Measurements from ENCODE around the gene URB2. TPM values are rescaled to one million over a fixed set of nuclear protein-coding genes. Genes with fewer than 3 reads are reported as not detected.

Gene URB2
- total RNA-seq, 4 donors from 2014 or later: 5.0 to 14.6 (median 8.3) TPM

DNA sequence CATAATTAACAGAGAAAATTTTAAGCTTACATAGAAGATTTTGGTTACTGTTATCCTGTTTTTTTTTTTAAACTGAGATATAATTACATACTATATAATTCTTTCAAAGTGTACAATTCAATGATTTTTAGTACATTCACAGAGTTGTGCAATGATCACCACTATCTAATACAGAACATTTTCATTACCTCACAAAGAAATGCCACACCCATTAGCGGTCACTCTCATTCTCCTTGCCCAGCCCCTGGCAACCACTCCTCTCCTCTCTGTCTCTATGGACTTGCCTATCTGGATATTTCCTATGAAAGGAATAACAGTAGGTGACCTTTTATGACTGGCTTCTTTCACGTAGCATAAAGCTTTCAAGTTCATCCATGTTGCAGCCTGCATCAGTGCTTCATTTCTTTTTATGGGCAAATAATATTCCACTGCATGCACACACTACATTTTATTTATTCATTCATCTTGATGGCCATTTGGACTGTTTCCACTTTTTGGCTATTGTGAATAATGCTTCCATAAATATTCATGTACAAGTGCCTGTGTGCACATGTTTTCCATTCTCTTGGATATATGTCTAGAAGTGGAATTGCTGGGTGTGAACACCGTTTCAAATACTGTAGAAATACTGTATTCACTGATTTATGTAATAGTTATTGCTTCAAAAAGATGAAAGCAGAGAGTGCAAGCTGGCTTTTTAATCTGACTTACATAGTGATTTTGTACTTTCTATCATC lies 26.7 kb upstream of the URB2 start:
- Histone ChIP-seq H3K9me3 (no peaks in the 10 kb centered on the region), H3K27ac (replicated peaks in 1 of 4) (peak overlapping the region; percentile 83 to 85 (median 84)), H3K27me3 (no peaks in the 10 kb centered on the region), H3K4me1 (peaks cover 28 to 51% (median 43%) of the 10 kb centered on the region in 4 donors), H3K4me3 (no peak overlapping the region), H3K36me3 (peaks cover 15 to 50% (median 30%) of the 10 kb centered on the region in 4 donors)
- DNase-seq (ENCODE audit: extremely low spot score): no peak
- WGBS: 74% methylated on average over 3 of the region's 3 CpGs
- no peak for TF ChIP-seq EP300 (IDR thresholded peaks at IDR 0.05)
- intact Hi-C loops (cut with DNase I): no loop called here

DNA sequence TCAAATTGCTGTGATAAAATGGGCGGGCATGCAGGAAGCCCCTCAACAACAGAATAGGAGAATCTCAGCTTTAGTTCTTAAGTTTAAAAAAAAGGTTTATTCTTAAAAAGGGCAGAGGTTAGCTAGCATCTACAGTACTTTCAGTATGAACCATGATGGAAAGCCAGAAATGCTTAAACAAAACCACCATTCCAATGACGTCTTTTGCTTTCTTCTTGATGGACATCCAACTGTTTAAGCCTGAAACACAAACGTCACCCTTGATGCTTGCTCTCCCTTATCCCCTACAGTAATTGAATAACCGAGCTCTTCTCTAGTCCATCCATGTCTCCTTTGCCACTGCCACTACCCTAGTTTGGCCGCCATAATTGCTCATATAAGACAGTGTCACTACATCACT lies 25.8 kb upstream of the URB2 start:
- no peak for TF ChIP-seq POLR2A (IDR thresholded peaks at IDR 0.05; ENCODE audit: low read depth)
- TF ChIP-seq CTCF (IDR thresholded peaks at IDR 0.05): no peak
- TF ChIP-seq EP300 (IDR thresholded peaks at IDR 0.05): no peak
- no peak for TF ChIP-seq POLR2AphosphoS5 (IDR thresholded peaks at IDR 0.05)
- H3K4me3 ChIP-seq: no peak overlapping the region
- 90% methylated on average over 5 of the region's 5 CpGs for WGBS
- no peaks in the 10 kb centered on the region for H3K9me3 ChIP-seq
- no peak for DNase-seq (ENCODE audit: extremely low spot score)
- intact Hi-C loops (cut with DNase I): no loop called here
- H3K27ac ChIP-seq (replicated peaks in 1 of 4): no peak overlapping the region
- peaks cover 28 to 51% (median 43%) of the 10 kb centered on the region in 4 donors for H3K4me1 ChIP-seq
- H3K36me3 ChIP-seq: peaks cover 10 to 50% (median 30%) of the 10 kb centered on the region in 4 donors
- no peaks in the 10 kb centered on the region for H3K27me3 ChIP-seq

DNA sequence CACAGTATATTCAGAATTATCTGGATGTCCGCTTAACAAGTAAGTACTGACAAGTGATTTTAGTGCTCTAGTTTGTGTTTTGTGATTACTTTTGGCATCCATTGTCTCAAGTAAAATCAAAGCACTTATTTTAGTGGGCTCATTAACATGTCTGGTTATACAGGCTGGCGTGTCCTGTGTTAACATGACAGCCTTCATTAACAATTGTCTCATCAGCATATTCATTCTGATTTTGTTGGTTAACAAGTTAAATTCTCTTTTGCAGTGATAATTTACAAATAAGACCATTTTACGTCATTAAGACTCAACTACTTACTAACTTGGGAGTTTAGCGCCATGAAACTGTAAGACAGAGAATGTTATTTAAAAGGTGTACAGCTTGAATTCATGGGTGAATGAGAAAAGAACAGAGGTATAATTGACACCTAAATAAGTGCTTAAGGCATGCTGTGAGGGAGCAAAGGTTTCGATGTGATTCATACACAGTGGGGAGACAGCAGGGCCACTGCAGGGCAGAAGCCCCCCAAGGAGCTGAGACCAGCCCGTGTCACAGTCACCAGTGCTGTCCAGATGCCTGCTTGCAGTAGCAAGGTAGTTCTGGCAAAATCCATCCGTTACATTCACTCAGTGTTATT lies 22.6 kb upstream of the URB2 start:
- Histone ChIP-seq H3K36me3 (peaks cover 15 to 81% (median 55%) of the 10 kb centered on the region in 4 donors), H3K27ac (replicated peaks in 1 of 4) (no peak overlapping the region), H3K4me3 (no peak overlapping the region), H3K9me3 (no peaks in the 10 kb centered on the region), H3K27me3 (no peaks in the 10 kb centered on the region), H3K4me1 (peaks cover 6 to 23% (median 16%) of the 10 kb centered on the region in 4 donors)
- 80% methylated on average over 7 of the region's 7 CpGs for WGBS
- intact Hi-C loops (cut with DNase I): no loop called here
- TF ChIP-seq POLR2AphosphoS5 (IDR thresholded peaks at IDR 0.05) (no peak), POLR2A (IDR thresholded peaks at IDR 0.05; ENCODE audit: low read depth) (no peak), EP300 (IDR thresholded peaks at IDR 0.05) (no peak), CTCF (IDR thresholded peaks at IDR 0.05) (no peak)
- no peak for DNase-seq (ENCODE audit: extremely low spot score)

DNA sequence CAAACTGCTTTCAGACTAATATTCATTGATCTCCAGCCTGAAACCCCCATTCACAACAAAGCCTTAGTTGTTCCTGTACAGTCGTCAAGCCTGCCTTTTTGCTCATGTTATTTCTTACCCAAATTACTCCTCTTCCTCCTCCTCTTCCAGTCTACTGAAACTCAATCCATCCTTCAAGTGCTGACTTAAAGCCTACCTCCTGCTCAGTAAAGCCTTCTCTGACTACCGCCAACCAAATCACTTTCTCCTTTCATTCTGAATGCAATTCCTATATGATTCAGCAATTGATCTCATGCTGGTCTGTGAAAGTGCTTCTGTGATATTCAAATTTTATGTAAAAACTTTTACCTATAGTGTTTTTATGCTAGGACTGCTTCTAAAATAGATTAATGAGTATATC lies 18.7 kb upstream of the URB2 start:
- intact Hi-C loops (cut with DNase I): no loop called here
- 87% methylated on average over 2 of the region's 2 CpGs for WGBS
- H3K27me3 ChIP-seq: no peaks in the 10 kb centered on the region
- peaks cover 39 to 96% (median 78%) of the 10 kb centered on the region in 4 donors for H3K36me3 ChIP-seq
- no peaks in the 10 kb centered on the region for H3K9me3 ChIP-seq
- no peak for DNase-seq (ENCODE audit: extremely low spot score)
- TF ChIP-seq CTCF (IDR thresholded peaks at IDR 0.05) (no peak), POLR2A (IDR thresholded peaks at IDR 0.05; ENCODE audit: low read depth) (no peak)
- H3K27ac ChIP-seq (replicated peaks in 1 of 4): no peak overlapping the region
- H3K4me3 ChIP-seq: no peak overlapping the region
- H3K4me1 ChIP-seq: no peaks in the 10 kb centered on the region

DNA sequence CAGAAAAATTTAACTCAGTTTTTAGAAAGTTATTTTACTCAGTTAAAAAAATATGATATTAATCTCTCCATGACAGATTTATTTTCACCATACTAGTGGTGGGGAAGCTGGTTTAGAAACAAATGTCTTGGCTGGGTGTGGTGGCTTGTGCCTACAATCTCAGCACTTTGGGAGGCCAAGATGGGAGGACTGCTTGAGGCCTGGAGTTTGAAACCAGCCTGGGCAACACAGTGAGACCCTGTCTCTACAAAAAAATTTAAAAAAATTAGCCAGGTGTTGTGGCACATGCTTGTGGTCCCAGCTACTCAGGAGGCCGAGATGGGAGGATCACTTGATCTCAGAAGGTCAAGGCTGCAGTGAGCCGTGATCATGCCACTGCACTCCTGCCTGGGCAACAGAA lies 17.5 kb upstream of the URB2 start:
- WGBS: 94% methylated on average over 2 of the region's 2 CpGs
- Histone ChIP-seq H3K4me1 (no peaks in the 10 kb centered on the region), H3K27ac (replicated peaks in 1 of 4) (no peak overlapping the region), H3K9me3 (no peaks in the 10 kb centered on the region), H3K27me3 (no peaks in the 10 kb centered on the region), H3K36me3 (peaks cover 45 to 96% (median 84%) of the 10 kb centered on the region in 4 donors), H3K4me3 (no peak overlapping the region)
- TF ChIP-seq CTCF (IDR thresholded peaks at IDR 0.05) (no peak), POLR2AphosphoS5 (IDR thresholded peaks at IDR 0.05) (no peak)
- DNase-seq (ENCODE audit: extremely low spot score): no peak
- intact Hi-C loops (cut with DNase I): no loop called here

All from esophagus muscularis mucosa (tissue), 4 donors.